ENCODE data around the gene TBX1. TPM values are rescaled to one million over a fixed set of nuclear protein-coding genes. Genes with fewer than 3 reads are reported as not detected.

The TBX1 gene
- total RNA-seq, 4 donors from 2014 or later: 1.0 to 23.2 (median 5.8) TPM

GRCh38 chr22:19815093-19815822, 54.7 kb downstream of the TBX1 start:
- Histone ChIP-seq H3K27ac (no peak overlapping the region), H3K4me3 (no peak overlapping the region), H3K9me3 (no peaks in the 10 kb centered on the region), H3K4me1 (peaks cover 0 to 7% of the 10 kb centered on the region in 2 donors), H3K27me3 (no peaks in the 10 kb centered on the region), H3K36me3 (no peaks in the 10 kb centered on the region)
- no peak for TF ChIP-seq CTCF (IDR thresholded peaks at IDR 0.05)
- no peak for TF ChIP-seq POLR2A (IDR thresholded peaks at IDR 0.05)
- DNase-seq: no peak
- intact Hi-C loops (cut with DNase I; ENCODE audit: low total_unique reads): no loop called here

GRCh38 chr22:19815823-19816290, 55.3 kb downstream of the TBX1 start:
- Histone ChIP-seq H3K4me3 (no peak overlapping the region), H3K27ac (no peak overlapping the region), H3K4me1 (peaks cover 0 to 6% of the 10 kb centered on the region in 2 donors), H3K9me3 (no peaks in the 10 kb centered on the region), H3K27me3 (no peaks in the 10 kb centered on the region), H3K36me3 (no peaks in the 10 kb centered on the region)
- intact Hi-C loops (cut with DNase I; ENCODE audit: low total_unique reads): no loop called here
- TF ChIP-seq CTCF (IDR thresholded peaks at IDR 0.05): no peak
- no peak for TF ChIP-seq POLR2A (IDR thresholded peaks at IDR 0.05)
- DNase-seq: no peak

- no peak for DNase-seq
- H3K4me1 ChIP-seq: no peaks in the 10 kb centered on the region
- H3K4me3 ChIP-seq: no peak overlapping the region
- no peak overlapping the region for H3K27ac ChIP-seq
- H3K27me3 ChIP-seq: no peaks in the 10 kb centered on the region
- no peaks in the 10 kb centered on the region for H3K9me3 ChIP-seq
- no peaks in the 10 kb centered on the region for H3K36me3 ChIP-seq
- intact Hi-C loops (cut with DNase I; ENCODE audit: low total_unique reads): no loop called here
- TF ChIP-seq CTCF (IDR thresholded peaks at IDR 0.05) (no peak), POLR2A (IDR thresholded peaks at IDR 0.05) (no peak)
These were observed 56.0 kb downstream of the TBX1 start for GRCh38 chr22:19816372-19817119.

Other genes starting within 250 kb of the TBX1 start
- 100 to 1,000 TPM in 3 of 4 donors, 10 to 100 TPM in 1; 65.7 to 671 (median 224) TPM for gene CLDN5, start 236.4 kb upstream of the TBX1 start, total RNA-seq
- gene SEPTIN5, start 46.3 kb upstream of the TBX1 start, total RNA-seq: 10 to 100 TPM in 3 of 4 donors, 1 to 10 TPM in 1; 9.4 to 67.6 (median 25.3) TPM
- 1 to 10 TPM in 2 of 4 donors, under 1 TPM in 1, not detected in 1; 0.76 to 7.4 (median 6.4) TPM for gene GP1BB, start 37.2 kb upstream of the TBX1 start, total RNA-seq
- gene GNB1L, start 94.1 kb downstream of the TBX1 start, total RNA-seq: 10 to 100 TPM in 1 of 4 donors, 1 to 10 TPM in 2, under 1 TPM in 1; 0.59 to 12.2 (median 3.1) TPM
- 10 to 100 TPM in 3 of 4 donors, 1 to 10 TPM in 1; 6.8 to 24.3 (median 17.7) TPM for gene RTL10, start 94.1 kb downstream of the TBX1 start, total RNA-seq
- 100 to 1,000 TPM in 2 of 4 donors, 10 to 100 TPM in 2; 88.9 to 175 (median 108) TPM for gene COMT, start 181.0 kb downstream of the TBX1 start, total RNA-seq
- 10 to 100 TPM; 14.7 to 48.9 (median 25.6) TPM for gene TXNRD2, start 181.0 kb downstream of the TBX1 start, total RNA-seq

Measured in uterus (tissue), 4 donors.